LNCaP clone FGC (cell line): ENCODE data around the gene ECE1.

Source experiments
- DNase-seq: peaks from one replicate; pipeline ENCODE4 v3.0.0-alpha.2; 2011; ENCODE audit warnings: low read depth
- H3K4me3 ChIP-seq: 2 replicates; pipeline ENCODE4 v1.5.1; 2011; ENCODE audit warnings: mild to moderate bottlenecking, low read depth, low read length, control low read depth
- TF ChIP-seq, protein P1 (sequence below): IDR thresholded peaks from 2 replicates; pipeline ENCODE4 v1.5.1; 2012; ENCODE audit warnings: mild to moderate bottlenecking; ENCODE audit not compliant: control insufficient read depth, insufficient read depth; ENCODE audit errors: extremely low read depth

ECE1 gene

DNA sequence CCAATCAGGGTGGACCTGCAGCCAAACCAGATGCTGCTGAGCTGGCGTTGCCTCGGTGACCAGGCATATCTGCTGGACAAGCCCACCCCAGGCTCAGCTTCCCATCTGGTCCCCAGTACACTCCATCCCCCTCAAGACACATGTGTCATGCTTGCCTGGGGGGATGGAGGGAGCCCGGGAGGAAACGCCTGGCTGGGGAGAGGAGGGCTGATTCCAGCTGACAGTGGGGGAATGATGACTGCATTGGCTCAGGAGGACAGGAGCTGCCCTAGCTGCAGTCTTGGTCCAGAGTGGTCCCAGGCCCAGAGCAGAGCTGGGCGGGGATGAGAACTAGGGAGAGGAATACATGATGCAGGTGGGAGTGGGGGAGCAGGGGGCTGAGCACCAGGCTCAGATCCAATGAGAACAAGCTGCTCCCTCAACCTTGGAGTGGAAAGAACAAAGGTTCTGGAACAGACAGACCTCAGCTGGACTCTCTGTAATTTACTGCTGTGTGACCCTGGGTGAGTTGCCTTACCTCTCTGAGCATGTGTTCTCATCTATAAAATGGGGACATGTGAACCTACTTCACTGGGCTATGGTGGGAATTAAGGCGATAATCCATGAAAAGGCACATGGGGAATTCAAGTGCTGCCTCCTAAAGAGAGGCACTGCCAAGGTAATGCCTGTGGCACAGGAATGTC is 23.1 kb upstream of the ECE1 start:
- no peak overlapping the region for H3K4me3 ChIP-seq
- no peak for DNase-seq
- TF ChIP-seq, protein P1, sequence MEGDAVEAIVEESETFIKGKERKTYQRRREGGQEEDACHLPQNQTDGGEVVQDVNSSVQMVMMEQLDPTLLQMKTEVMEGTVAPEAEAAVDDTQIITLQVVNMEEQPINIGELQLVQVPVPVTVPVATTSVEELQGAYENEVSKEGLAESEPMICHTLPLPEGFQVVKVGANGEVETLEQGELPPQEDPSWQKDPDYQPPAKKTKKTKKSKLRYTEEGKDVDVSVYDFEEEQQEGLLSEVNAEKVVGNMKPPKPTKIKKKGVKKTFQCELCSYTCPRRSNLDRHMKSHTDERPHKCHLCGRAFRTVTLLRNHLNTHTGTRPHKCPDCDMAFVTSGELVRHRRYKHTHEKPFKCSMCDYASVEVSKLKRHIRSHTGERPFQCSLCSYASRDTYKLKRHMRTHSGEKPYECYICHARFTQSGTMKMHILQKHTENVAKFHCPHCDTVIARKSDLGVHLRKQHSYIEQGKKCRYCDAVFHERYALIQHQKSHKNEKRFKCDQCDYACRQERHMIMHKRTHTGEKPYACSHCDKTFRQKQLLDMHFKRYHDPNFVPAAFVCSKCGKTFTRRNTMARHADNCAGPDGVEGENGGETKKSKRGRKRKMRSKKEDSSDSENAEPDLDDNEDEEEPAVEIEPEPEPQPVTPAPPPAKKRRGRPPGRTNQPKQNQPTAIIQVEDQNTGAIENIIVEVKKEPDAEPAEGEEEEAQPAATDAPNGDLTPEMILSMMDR: no peak

DNA sequence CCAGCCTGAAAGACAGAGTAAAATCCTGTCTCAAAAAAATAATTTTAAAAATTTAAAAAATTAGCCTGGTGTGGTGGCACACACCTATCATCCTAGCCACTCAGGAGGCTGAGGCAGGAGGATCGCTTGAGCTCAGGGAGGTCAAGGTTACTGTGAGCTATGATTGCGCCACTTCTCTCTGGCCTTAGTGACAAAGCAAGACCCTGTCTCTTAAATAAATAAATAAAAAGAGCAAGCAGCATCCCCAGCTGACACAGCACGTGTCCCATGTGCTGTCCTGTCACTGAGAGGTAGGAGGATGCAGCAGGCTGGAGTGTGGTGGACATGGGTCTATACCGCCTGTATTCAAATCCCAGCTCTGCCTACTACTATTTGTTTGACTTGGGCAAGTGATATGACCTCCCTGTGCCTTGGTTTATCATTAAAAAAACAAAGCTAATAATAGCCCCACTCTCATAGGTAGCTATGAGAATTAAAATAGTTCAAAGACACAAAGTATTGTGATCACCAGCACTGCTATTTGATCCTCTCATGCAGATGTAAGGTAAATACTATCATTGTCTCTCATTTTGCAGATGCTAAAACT is 22.2 kb upstream of the ECE1 start:
- no peak for DNase-seq
- H3K4me3 ChIP-seq: no peak overlapping the region
- TF ChIP-seq, protein P1: no peak

DNA sequence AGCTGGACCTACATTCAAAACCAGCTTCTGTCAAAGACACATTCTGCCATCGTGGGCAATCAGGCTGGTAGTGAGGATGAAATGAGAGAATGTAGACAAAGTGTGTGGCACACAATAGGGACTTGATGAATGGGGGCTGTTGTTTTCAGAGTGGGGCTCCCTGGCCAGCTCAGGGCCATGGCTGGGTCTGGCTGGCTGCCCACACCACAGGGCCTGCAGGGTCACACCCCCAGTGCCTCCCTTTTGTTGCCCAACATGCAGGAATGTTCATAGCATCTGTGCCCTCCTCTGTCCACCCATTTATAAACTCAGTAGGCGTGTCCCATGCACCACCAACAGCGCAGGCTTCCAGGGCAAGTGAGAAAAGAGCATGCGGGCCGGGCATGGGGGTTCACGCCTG is 20.8 kb upstream of the ECE1 start:
- TF ChIP-seq, protein P1: no peak
- DNase-seq: no peak
- no peak overlapping the region for H3K4me3 ChIP-seq

DNA sequence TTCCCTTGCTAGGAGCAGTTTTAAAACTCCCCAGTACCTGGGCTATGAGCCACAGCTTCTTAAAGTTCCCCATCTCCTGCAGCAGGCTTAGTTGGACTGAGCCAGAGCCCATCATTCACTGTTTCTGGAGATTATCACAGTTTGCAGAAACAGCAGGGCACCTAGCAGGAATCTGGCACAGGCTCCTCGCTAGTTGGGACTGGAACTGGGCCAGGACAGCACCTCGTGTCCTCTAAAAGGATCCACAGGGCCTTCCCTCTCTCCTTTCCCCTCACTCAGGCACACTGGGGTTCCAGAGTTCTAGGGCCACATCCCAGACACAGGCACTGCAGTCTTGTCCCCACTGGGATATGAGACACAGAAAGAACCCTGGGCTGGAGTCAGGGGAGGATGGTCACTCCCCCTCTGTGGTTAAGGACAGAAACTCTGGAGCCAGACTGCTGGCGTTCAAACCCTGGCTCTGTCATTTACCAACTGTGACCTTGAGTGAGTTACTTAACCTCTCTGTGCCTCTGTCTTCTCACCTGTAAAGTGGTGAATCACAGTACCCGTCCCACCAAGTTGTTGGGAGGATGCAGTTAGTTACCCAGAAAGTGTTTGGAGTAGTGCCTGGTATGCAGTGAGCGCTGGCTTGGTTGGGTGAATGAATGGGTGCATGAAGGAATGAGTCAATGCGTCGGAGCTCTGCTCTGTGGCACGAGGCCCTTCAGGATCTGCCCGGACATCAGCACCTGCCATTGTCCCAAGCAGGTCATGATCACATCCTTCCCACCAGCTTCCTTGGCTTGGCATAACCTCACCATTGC is 18.8 kb upstream of the ECE1 start:
- H3K4me3 ChIP-seq: no peak overlapping the region
- DNase-seq: no peak
- TF ChIP-seq, protein P1: no peak

DNA sequence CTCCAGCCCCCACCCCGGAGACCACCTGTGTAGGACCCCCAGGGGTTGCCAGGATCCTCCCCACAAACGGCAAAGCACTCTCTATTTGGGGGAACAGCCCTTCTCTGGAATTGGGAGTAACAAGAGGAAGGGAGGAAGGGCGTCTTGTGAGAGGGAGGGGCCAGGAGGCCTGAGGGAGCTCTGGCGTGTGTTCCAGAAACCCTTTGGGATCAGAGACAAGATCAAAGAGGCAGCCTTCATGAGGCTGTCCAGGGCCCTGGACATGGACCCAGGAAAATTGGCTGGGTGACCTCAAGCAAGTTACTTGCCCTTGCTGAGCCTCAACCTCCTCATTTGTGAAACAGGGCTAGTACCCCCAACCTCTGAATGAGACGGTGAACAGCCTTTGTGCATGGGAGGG is 18.1 kb upstream of the ECE1 start:
- DNase-seq: no peak
- no peak overlapping the region for H3K4me3 ChIP-seq
- TF ChIP-seq, protein P1: no peak

DNA sequence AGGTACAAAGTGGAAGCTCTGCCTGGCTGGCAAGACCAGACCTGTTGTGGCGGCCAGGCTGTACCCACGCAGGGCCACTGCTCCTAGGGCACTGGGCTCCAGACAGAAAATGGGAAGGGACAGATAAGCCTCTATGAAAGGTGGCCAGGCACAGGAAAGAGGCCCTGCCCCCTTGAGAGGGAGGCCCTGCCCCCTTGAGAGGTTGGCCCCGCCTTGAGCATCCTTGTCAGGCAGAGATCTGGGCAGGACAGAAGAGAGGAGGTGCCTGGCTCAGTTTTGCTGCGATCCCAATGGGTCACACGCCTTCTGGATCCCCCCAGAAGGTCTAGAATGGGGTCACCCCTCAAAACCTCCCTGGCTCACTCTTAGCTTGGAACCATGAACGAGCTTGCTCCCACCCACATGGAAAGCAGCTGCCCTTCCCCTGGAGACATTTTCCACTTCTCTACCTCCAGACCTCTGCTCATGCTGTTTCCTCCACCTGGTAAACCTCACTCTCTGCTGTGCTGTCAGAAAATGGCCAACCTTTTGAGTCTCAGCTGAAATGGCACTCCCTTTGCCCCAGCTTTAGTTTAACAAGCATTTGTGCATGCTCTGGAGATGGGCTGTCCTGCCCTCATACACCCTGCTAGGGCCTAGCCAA is 17.5 kb upstream of the ECE1 start:
- no peak for DNase-seq
- TF ChIP-seq, protein P1: no peak
- no peak overlapping the region for H3K4me3 ChIP-seq
